HFF-Myc (cell line): ENCODE results near the gene GABRB2.
"Not testable (repeated sequence)": the region's sequence is repeated elsewhere in the genome, so short reads cannot be mapped to it uniquely, and the experiment has no call there.

ENCODE experiments used
- DNase-seq: peaks from one replicate; pipeline ENCODE4 v3.0.0-alpha.2; 2011; ENCODE audit warnings: low read depth; ENCODE audit errors: extremely low read depth
- H3K4me3 ChIP-seq: replicated peaks from 2 replicates; pipeline ENCODE4 v1.5.1; 2011; ENCODE audit warnings: low read depth, mild to moderate bottlenecking, control low read depth, low read length
- TF ChIP-seq, protein P1 (sequence below): IDR thresholded peaks from 2 replicates; pipeline ENCODE4 v1.5.1; 2012; ENCODE audit warnings: mild to moderate bottlenecking, low read depth, low read length, control low read depth; ENCODE audit errors: missing control alignments

Gene GABRB2

GRCh38 chr5:161256957-161257356 is 289.6 kb downstream of the GABRB2 start:
- H3K4me3 ChIP-seq = no peak overlapping the region
- no peak for DNase-seq
- TF ChIP-seq, protein P1, sequence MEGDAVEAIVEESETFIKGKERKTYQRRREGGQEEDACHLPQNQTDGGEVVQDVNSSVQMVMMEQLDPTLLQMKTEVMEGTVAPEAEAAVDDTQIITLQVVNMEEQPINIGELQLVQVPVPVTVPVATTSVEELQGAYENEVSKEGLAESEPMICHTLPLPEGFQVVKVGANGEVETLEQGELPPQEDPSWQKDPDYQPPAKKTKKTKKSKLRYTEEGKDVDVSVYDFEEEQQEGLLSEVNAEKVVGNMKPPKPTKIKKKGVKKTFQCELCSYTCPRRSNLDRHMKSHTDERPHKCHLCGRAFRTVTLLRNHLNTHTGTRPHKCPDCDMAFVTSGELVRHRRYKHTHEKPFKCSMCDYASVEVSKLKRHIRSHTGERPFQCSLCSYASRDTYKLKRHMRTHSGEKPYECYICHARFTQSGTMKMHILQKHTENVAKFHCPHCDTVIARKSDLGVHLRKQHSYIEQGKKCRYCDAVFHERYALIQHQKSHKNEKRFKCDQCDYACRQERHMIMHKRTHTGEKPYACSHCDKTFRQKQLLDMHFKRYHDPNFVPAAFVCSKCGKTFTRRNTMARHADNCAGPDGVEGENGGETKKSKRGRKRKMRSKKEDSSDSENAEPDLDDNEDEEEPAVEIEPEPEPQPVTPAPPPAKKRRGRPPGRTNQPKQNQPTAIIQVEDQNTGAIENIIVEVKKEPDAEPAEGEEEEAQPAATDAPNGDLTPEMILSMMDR = no peak

DNA sequence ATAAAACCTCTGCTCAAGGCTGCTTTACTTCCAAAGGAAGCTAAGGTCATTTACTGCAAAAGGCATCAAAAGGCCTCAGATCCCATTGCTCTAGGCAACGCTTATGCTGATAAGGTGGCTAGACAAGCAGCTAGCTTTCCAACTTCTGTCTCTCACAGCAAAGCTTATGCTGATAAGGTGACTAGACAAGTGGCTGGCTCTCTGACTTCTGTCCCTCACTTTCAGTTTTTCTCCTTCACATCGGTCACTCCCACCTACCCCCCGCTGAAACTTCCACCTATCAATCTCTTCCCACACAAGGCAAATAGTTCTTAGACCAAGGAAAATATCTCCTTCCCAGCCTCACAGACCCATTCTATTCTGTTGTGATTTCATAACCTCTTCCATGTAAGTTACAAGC is 293.6 kb downstream of the GABRB2 start:
- H3K4me3 ChIP-seq, DNase-seq: not testable (repeated sequence)

- no peak for DNase-seq
- TF ChIP-seq, protein P1 = no peak
- no peak overlapping the region for H3K4me3 ChIP-seq
Measured at GRCh38 chr5:161246749-161247148, 299.8 kb downstream of the GABRB2 start.

GRCh38 chr5:161245846-161246245 is 300.7 kb downstream of the GABRB2 start:
- DNase-seq, H3K4me3 ChIP-seq: not testable (repeated sequence)
